CD14-positive monocyte (primary cell): Measurements from ENCODE around the gene TTC1. TPM values are rescaled to one million over a fixed set of nuclear protein-coding genes. Genes with fewer than 3 reads are reported as not detected.

Experiments used
- DNase-seq, 3 donors: peaks; one replicate each; pipeline ENCODE4 v3.0.0-alpha.2; 2011 to 2022
- H2AFZ ChIP-seq: 2 replicates; pipeline ENCODE4 v1.6.0; 2012; ENCODE audit warnings: mild to moderate bottlenecking, low read depth, low read length, inconsistent platforms; ENCODE audit not compliant: insufficient read depth, poor library complexity, severe bottlenecking
- H3K27ac ChIP-seq, 2 donors: 1 replicate in 1 of 2; 2 replicates in 1 of 2; pipeline ENCODE4 v1.5.1; 2012 to 2013; ENCODE audit warnings: low read length in 2 of 2, control low read depth in 1 of 2, inconsistent platforms in 1 of 2, low read depth in 1 of 2, mild to moderate bottlenecking in 1 of 2
- H3K27me3 ChIP-seq, 2 donors: one replicate each; pipeline versions ENCODE4 v1.6.0 to v1.6.1; 2011 to 2013; ENCODE audit warnings: low read length in 2 of 2; ENCODE audit not compliant: control insufficient read depth in 2 of 2, insufficient read depth in 2 of 2
- H3K36me3 ChIP-seq, 2 donors: replicated peaks in 1 of 2; 1 replicate in 1 of 2; 2 replicates in 1 of 2; pipeline versions ENCODE4 v1.5.1 to v1.6.1; 2012 to 2013; ENCODE audit warnings: low read length in 2 of 2, control low read depth in 1 of 2, inconsistent platforms in 1 of 2, mild to moderate bottlenecking in 1 of 2; ENCODE audit not compliant: insufficient read depth in 2 of 2, control insufficient read depth in 1 of 2
- H3K4me1 ChIP-seq, 2 donors: 1 replicate in 1 of 2; 2 replicates in 1 of 2; pipeline versions ENCODE4 v1.5.1 to v1.6.1; 2012 to 2013; ENCODE audit warnings: low read length in 2 of 2, control low read depth in 1 of 2, inconsistent platforms in 1 of 2, mild to moderate bottlenecking in 1 of 2, moderate library complexity in 1 of 2; ENCODE audit not compliant: insufficient read depth in 2 of 2, control insufficient read depth in 1 of 2
- H3K4me2 ChIP-seq: replicated peaks from 2 replicates; pipeline ENCODE3; 2012; ENCODE audit warnings: low read length, moderate library complexity, mild to moderate bottlenecking; ENCODE audit not compliant: poor library complexity, severe bottlenecking; ENCODE audit errors: extremely low read depth
- H3K4me3 ChIP-seq, 3 experiments: fragments of 200-600 bp in 1 of 3; sonication (generic) in 1 of 3; replicated peaks in 1 of 3; 1 replicate in 2 of 3; 2 replicates in 1 of 3; pipeline ENCODE4 v1.5.1; 2011 to 2013; ENCODE audit warnings: low read length in 3 of 3, mild to moderate bottlenecking in 3 of 3, control low read depth in 2 of 3, low read depth in 2 of 3, inconsistent platforms in 1 of 3, moderate library complexity in 1 of 3
- H3K79me2 ChIP-seq: 2 replicates; pipeline ENCODE4 v1.6.0; 2012; ENCODE audit warnings: mild to moderate bottlenecking, control low read depth, inconsistent platforms, low read length, moderate library complexity; ENCODE audit not compliant: insufficient read depth
- H3K9ac ChIP-seq: 2 replicates; pipeline ENCODE4 v1.6.0; 2017; ENCODE audit warnings: low read length, mild to moderate bottlenecking; ENCODE audit not compliant: insufficient read depth, poor library complexity, severe bottlenecking
- H3K9me3 ChIP-seq, 2 donors: replicated peaks in 1 of 2; 1 replicate in 1 of 2; 2 replicates in 1 of 2; pipeline versions ENCODE4 v1.5.1 to v1.6.1; 2012 to 2013; ENCODE audit warnings: low read length in 2 of 2, control low read depth in 1 of 2; ENCODE audit not compliant: control insufficient read depth in 1 of 2, insufficient read depth in 1 of 2
- H4K20me1 ChIP-seq: 2 replicates; pipeline ENCODE4 v1.6.0; 2012; ENCODE audit warnings: mild to moderate bottlenecking, low read length, control low read depth, moderate library complexity; ENCODE audit not compliant: insufficient read depth
- H3K27ac Mint-ChIP-seq, 7 donors: one replicate each; pipeline ENCODE4 v1.8.0; 2020; ENCODE audit warnings: mild to moderate bottlenecking in 7 of 7, mixed read lengths in 7 of 7, moderate library complexity in 6 of 7, inconsistent platforms in 2 of 7
- H3K27me3 Mint-ChIP-seq, 3 donors: one replicate each; pipeline ENCODE4 v1.8.0; 2021 to 2022; ENCODE audit warnings: low read depth in 3 of 3, mild to moderate bottlenecking in 3 of 3, mixed read lengths in 3 of 3, moderate library complexity in 3 of 3, inconsistent platforms in 1 of 3
- H3K36me3 Mint-ChIP-seq, 2 donors: one replicate each; pipeline ENCODE4 v1.8.0; 2020; ENCODE audit warnings: mixed read lengths in 2 of 2, inconsistent platforms in 1 of 2, mild to moderate bottlenecking in 1 of 2
- H3K4me1 Mint-ChIP-seq: one replicate; pipeline ENCODE4 v1.8.0; 2020; ENCODE audit warnings: mild to moderate bottlenecking, mixed read lengths
- H3K4me3 Mint-ChIP-seq, 2 donors: one replicate each; pipeline ENCODE4 v1.8.0; 2020; ENCODE audit warnings: mild to moderate bottlenecking in 2 of 2, mixed read lengths in 2 of 2, moderate library complexity in 1 of 2
- H3K9me3 Mint-ChIP-seq, 7 donors: one replicate each; pipeline ENCODE4 v1.8.0; 2020 to 2022; ENCODE audit warnings: mixed read lengths in 7 of 7, mild to moderate bottlenecking in 6 of 7, moderate library complexity in 6 of 7, inconsistent platforms in 2 of 7
- WGBS: methylation state at CpG from one replicate; pipeline ENCODE4 v1.1.5; 2013; ENCODE audit warnings: missing lambda C conversion rate; ENCODE audit not compliant: insufficient coverage; 5-methylcytosine and 5-hydroxymethylcytosine counted together
- intact Hi-C, 2 donors: fragments of 100-400 bp; cut with micrococcal nuclease; formaldehyde crosslinking; loops; one replicate each; pipeline versions ENCODE4 v1.15.0 to v1.15.1; 2023
- polyA plus RNA-seq, 3 donors: library from polyadenylated mRNA; depleted of rRNA in 1 of 3; unstranded in 2 of 3; stranded (reverse) in 1 of 3; fragments of 300-500 nt in 2 of 3; fragments of >200 nt in 1 of 3; fragmentation: Illumina TruSeq in 2 of 3; gene quantifications; 1 replicate in 2 of 3; 2 replicates in 1 of 3; pipeline ENCODE4 v1.2.3, GENCODE V29; 2012 to 2021
- TF ChIP-seq, protein P1 (sequence below): fragments of 200-600 bp; IDR thresholded peaks from one replicate; pipeline ENCODE4 v1.8.0; 2022; ENCODE audit warnings: antibody characterized with exemption, mild to moderate bottlenecking

TTC1 gene
- polyA plus RNA-seq, 3 donors: 11.4 to 63.4 (median 63.0) TPM

DNA sequence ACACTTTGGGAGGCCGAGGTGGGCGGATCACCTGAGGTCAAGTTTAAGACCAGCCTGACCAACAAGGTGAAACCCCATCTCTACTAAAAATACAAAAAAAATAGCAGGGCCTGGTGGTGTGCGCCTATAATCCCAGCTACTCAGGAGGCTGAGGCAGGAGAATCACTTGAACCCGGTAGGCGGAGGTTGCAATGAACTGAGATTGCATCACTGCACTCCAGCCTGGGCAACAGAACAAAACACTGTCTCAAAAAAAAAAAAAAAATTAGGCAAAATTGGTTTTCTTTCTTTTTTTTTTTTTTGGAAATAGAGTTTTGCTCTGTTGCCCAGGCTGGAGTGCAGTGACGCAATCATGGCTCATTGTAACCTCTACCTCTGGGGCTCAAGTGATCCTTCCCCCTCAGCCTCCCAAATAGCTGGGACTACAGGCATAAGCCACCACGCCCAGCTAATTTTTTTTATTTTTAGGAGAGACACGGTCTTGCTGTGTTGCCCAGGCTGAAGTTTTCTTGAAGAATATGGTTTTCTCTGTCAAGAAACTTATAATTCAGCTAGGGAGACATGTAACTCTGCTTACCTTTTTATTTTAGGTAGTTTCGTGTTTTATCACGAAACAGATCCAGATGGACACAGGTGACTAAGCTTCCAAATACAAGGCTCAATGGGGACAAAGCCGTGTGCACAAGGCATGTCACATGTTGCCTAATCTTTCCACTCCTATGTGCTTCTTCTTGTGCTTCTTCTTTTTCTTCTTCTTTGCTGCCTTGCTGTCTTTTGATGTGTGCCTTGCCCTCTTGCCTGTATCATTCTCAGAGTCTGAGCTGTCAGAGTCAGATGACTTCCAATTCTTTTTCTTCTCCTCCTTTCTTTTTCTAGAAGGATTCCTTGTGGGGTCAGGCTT lies 14.3 kb downstream of the TTC1 start:
- H3K27ac ChIP-seq: peak overlapping the region in 1 of 2 donors; percentile 39
- Mint-ChIP-seq H3K27me3 (no peaks in the 10 kb centered on the region), H3K27ac (peak overlapping the region in 4 of 7 donors; percentile 1 to 79 (median 69)), H3K4me1 (peaks cover 26% of the 10 kb centered on the region), H3K4me3 (no peak overlapping the region), H3K9me3 (no peaks in the 10 kb centered on the region), H3K36me3 (peaks cover 49 to 70% of the 10 kb centered on the region in 2 donors)
- H3K4me1 ChIP-seq: peaks cover 3 to 7% of the 10 kb centered on the region in 2 donors
- H3K9ac ChIP-seq: no peak overlapping the region
- H3K4me3 ChIP-seq: no peak overlapping the region
- peak in 1 of 3 donors; percentile 7 for DNase-seq
- H3K4me2 ChIP-seq: no peak overlapping the region
- H3K27me3 ChIP-seq: no peaks in the 10 kb centered on the region
- TF ChIP-seq, protein P1, sequence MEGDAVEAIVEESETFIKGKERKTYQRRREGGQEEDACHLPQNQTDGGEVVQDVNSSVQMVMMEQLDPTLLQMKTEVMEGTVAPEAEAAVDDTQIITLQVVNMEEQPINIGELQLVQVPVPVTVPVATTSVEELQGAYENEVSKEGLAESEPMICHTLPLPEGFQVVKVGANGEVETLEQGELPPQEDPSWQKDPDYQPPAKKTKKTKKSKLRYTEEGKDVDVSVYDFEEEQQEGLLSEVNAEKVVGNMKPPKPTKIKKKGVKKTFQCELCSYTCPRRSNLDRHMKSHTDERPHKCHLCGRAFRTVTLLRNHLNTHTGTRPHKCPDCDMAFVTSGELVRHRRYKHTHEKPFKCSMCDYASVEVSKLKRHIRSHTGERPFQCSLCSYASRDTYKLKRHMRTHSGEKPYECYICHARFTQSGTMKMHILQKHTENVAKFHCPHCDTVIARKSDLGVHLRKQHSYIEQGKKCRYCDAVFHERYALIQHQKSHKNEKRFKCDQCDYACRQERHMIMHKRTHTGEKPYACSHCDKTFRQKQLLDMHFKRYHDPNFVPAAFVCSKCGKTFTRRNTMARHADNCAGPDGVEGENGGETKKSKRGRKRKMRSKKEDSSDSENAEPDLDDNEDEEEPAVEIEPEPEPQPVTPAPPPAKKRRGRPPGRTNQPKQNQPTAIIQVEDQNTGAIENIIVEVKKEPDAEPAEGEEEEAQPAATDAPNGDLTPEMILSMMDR: no peak
- no peak overlapping the region for H2AFZ ChIP-seq
- intact Hi-C loops: loop anchor here in 1 of 2 donors (5.0 kb wide), 1 partner anchor 324 kb away; no protein-coding TSS in a partner anchor
- H3K9me3 ChIP-seq: no peaks in the 10 kb centered on the region
- H3K36me3 ChIP-seq: peaks cover 36 to 72% of the 10 kb centered on the region in 2 donors
- WGBS: 75% methylated on average over 5 of the region's 11 CpGs
- peaks cover 32% of the 10 kb centered on the region for H3K79me2 ChIP-seq
- H4K20me1 ChIP-seq: peaks cover 29% of the 10 kb centered on the region

DNA sequence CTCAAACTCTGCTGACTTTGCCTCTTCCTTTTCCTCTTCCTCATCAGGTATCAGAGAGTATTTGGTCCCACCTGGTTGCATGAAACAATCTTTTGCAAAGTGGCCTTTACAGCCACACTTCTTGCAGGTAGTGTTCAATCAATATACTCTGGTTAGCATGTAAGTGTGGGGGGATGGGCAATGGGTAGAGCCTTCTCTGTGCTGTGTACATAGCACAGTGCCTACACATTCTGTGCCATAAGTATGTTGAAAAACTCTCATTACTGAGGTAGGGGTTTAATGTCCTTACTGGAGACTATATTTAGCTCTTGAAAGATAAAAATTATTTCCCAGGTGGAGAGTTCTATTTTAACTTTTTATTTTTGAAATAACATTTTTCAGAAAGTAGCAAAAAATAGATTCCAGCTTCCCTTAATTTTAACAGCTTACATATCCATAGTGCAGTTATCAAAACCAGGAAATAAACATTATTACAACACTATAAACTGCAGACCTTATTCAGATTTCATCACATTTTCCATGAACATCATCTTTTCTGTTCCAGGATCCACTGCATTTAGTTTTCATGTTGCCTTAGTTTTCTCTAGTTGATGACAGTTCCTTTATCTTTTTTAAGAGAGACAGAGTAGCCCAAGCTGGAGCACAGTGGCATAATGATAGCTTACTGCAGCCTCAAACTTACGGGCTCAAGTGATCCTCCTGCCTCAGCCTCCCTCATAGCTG lies 15.1 kb downstream of the TTC1 start:
- Mint-ChIP-seq H3K27ac (peak overlapping the region in 5 of 7 donors; percentile 1 to 79 (median 48)), H3K9me3 (no peaks in the 10 kb centered on the region), H3K4me1 (peaks cover 26% of the 10 kb centered on the region), H3K36me3 (peaks cover 49 to 71% of the 10 kb centered on the region in 2 donors), H3K27me3 (no peaks in the 10 kb centered on the region), H3K4me3 (no peak overlapping the region)
- no peak overlapping the region for H3K9ac ChIP-seq
- H3K27ac ChIP-seq: peak overlapping the region in 1 of 2 donors; percentile 41
- DNase-seq: no peak
- H3K36me3 ChIP-seq: peaks cover 43 to 72% of the 10 kb centered on the region in 2 donors
- WGBS: no CpG with 5 or more reads among the region's 1 CpG
- H3K4me3 ChIP-seq: no peak overlapping the region
- H2AFZ ChIP-seq: no peak overlapping the region
- H3K27me3 ChIP-seq: no peaks in the 10 kb centered on the region
- H4K20me1 ChIP-seq: peaks cover 24% of the 10 kb centered on the region
- peaks cover 3 to 7% of the 10 kb centered on the region in 2 donors for H3K4me1 ChIP-seq
- H3K9me3 ChIP-seq: no peaks in the 10 kb centered on the region
- intact Hi-C loops: loop anchor here in 1 of 2 donors (5.0 kb wide), 1 partner anchor 323 kb away; no protein-coding TSS in a partner anchor
- peaks cover 32% of the 10 kb centered on the region for H3K79me2 ChIP-seq
- H3K4me2 ChIP-seq: no peak overlapping the region
- TF ChIP-seq, protein P1: no peak
